GM19099 (cell line): Measurements from ENCODE around the gene FGFR2.

Experiments used
- POLR2A ChIP-seq: IDR thresholded peaks from 3 replicates; pipeline ENCODE4 v1.6.1; 2011; ENCODE audit warnings: low read depth; ENCODE audit not compliant: insufficient read length; ENCODE audit errors: extremely low read depth

The FGFR2 gene

GRCh38 chr10:121598263-121599249, at the start of gene FGFR2:
Gene FGFR2 (minus strand): TSS chr10:121598444. CDS start chr10:121593817, 4,627 bp downstream.
- no peak for TF ChIP-seq POLR2A

DNA sequence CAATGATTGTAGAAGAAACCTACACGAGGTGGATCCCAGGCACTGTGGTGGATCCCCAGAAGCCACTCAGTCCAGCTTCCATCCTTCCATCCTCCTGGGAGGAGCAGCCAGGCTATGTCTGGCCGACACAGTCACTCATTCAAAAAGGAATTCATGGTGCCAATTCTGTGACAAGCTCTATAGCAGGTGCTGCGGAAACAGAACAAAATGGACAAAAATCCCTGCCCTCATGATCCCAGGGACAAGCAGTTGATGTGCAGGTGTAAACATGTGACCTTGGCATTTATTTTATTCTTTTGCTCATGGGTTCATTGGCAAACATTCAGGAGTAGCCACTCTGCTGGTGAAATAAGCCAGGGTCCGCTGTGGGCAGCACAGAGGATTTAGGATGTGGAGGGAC, 49.2 kb upstream of the FGFR2 start:
- no peak for TF ChIP-seq POLR2A

- TF ChIP-seq POLR2A: no peak
Measured at GRCh38 chr10:121645696-121646095, 47.5 kb upstream of the FGFR2 start.

- TF ChIP-seq POLR2A: no peak
Measured at GRCh38 chr10:121644501-121644900, 46.3 kb upstream of the FGFR2 start.

GRCh38 chr10:121640266-121640665, 42.0 kb upstream of the FGFR2 start:
- no peak for TF ChIP-seq POLR2A

- no peak for TF ChIP-seq POLR2A
Measured at GRCh38 chr10:121639416-121639815, 41.2 kb upstream of the FGFR2 start.

- TF ChIP-seq POLR2A: no peak
Measured at GRCh38 chr10:121637437-121637836, 39.2 kb upstream of the FGFR2 start.

DNA sequence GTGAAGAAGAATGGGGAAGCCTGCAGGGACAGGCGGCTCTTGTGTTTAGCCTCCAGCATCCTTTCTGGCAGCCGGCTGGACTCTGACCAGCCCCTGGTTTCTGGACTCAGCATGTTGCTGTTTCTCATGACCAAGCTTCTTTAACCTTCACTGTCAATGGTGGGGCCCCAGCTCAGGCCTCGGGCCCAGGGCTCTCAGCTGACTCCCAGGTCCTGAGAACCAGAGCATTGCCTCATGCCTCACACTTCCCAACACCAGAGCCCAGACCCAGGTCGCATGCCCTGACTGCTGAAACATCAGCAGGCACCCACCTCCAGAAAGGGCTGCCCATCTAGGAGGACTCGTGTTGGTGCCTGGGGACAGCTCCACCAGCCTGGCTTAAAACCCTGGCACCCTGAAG, 34.8 kb upstream of the FGFR2 start:
- no peak for TF ChIP-seq POLR2A

DNA sequence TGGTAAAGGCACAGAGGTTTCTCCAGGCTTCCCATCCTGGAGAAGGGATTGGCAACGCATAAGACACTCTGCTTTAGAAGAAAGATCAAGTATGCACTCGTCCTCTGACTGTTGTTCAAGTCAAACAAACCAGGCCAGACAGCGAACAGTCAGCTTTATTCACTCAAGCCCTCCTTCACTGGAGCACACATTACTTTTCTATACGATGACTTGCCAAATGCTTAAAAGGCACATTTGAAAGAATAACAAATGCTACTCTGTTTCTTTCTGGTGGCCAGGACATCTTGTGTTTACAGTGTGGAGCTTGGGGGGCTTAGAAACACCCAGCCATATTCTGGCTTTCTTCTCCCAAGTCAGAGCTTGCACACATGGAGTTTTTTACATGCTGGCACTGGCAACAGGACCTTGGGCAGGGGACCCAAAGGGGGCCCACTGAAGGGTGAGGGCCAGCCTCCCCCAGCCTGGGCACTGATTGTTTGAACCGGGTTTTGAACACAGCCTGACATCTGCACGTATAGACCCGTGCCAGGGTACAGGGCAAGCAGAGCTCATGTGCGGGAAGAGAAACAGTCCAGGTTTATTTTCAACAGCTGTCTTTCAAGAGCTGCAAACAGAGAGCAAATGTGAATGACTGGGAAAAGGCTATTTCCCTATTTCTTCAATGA, 33.3 kb upstream of the FGFR2 start:
- TF ChIP-seq POLR2A: no peak

DNA sequence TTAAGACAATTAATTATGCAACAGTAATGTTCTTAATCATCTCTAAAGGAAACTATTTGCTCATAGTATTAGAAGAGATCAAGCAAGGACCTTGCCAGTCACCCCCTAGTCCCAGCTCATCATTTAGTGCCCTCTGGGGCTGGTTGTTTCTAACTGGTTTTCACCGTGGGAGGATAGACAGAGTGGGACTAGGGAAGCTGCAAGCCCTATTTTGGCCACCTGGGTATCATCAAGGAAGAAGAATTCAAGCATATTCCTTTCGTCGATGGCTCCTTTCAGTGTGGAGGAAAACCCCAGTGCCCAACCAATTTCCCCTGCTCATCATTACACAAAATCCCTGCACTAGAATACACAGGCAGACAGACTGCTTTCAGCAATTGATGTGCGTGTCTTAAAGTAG, 30.6 kb upstream of the FGFR2 start:
- no peak for TF ChIP-seq POLR2A

DNA sequence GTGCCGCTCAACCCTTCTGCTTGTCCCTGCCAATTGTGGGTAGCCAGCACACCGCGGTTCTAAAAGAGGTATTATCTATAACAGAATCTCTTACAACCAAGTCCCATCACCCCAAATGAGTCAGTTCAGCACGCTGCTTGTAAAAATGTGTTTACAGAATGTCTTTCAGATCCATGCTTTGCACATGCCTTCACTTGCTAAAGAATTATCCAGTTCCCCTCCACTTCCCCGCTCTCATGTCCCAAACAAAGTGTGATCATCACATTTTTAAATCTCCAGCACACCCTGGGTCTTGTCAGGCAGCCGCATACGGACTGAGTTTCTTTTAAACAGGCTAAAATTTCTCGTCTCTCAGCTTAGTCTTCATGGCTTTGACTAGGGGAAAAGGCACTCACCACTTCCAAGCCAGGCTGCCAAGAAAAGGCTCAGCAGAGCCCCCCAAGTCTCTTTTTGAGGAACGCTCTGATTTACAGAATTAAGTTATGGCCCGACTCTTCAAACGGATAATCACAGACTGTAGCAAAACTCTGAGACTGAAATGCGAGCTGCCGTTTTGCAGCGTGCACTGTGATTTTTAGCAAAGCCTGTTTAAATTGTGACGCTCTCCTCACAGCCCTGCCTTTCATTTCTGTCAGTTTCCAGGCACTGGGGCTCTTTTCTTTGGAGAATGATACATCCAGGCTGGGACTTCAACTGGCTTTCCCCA, 29.8 kb upstream of the FGFR2 start:
- TF ChIP-seq POLR2A: no peak

DNA sequence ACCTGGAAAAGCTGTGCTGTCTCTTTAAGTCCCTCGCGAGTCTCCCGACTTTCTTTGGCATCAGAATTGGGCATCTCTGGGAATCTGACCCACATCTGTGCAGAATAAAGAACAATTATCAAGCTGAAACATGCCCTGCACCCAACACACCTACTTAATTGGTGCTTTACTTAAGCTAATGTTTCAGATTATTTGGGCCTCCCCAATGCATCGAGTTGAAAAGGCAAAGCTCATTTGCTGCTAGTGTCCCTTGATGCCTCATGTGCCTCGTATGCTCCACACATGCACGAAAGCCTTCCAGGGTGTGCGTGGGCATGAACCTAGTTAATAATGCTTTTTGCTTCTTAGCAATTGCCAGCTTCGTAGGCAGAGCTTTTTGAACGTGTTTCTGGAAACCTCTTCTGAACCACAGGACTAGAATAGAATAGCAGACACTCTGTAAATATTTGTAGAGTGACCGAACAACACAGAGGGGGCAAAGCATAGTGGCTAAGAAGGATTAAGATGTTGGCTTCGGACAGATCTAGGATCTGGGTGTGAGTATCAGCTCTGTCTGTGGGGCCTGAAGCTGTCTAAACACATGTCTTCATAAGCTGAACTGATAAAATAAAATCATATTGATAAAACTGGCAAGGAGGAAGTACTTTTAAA, 26.7 kb upstream of the FGFR2 start:
- TF ChIP-seq POLR2A: no peak

DNA sequence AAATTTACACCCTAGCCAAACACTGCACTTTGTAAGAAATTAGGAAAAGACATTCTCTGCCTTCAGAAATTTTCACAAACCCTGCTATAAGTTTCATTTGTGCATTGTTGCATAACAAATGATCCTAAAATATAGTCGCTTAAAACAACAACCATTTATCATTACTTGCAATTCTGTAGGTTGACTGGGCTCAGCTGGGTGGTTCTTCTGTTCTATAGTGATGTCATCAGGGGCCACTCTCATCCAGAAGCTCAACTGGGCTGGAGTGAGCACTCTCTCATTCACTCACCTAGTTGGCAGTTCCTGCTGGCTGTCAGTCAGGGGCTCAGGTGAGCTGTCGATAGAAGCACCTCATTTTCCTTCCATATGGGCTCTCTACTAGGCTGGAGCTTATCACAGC, 20.7 kb upstream of the FGFR2 start:
- no peak for TF ChIP-seq POLR2A

GRCh38 chr10:121617176-121617575, 18.9 kb upstream of the FGFR2 start:
- TF ChIP-seq POLR2A: no peak

DNA sequence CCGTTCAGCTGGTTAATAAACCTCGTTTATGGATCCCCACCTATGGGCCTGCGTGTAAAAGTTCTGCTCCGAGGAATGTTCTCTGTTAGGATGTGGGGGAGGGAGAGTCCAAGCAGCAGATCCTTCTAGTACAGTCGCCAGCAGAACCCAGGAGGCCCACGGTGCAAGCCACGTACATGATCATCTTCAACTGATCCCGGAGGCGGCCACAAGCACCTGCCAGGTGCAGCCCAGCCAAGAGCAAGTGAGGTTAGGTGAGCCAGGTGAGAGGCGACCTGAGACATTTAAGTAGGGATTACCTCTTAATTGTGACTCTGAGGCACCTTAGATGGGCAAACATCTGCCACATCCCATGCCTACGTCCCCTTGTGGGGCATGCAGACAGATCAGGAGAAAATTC, 18.0 kb upstream of the FGFR2 start:
- no peak for TF ChIP-seq POLR2A
